Ishikawa (cell line): ENCODE results near the gene ZNF862.

ENCODE experiments used
- CEBPB ChIP-seq: IDR thresholded peaks from 2 replicates; pipeline ENCODE4 v1.6.1; 2012
- CREB1 ChIP-seq: IDR thresholded peaks from 2 replicates; pipeline ENCODE4 v1.6.1; 2012; ENCODE audit warnings: low read depth
- EGR1 ChIP-seq: IDR thresholded peaks from 2 replicates; pipeline ENCODE4 v1.6.1; 2012
- EP300 ChIP-seq: IDR thresholded peaks from 2 replicates; pipeline ENCODE4 v1.6.1; 2012; ENCODE audit warnings: borderline replicate concordance
- FOXM1 ChIP-seq: IDR thresholded peaks from 2 replicates; pipeline ENCODE4 v1.6.1; 2012; ENCODE audit warnings: low read depth, borderline replicate concordance
- NFIC ChIP-seq: IDR thresholded peaks from 2 replicates; pipeline ENCODE4 v1.6.1; 2012
- RAD21 ChIP-seq: IDR thresholded peaks from 2 replicates; pipeline ENCODE4 v1.6.1; 2012; ENCODE audit warnings: low read depth
- TAF1 ChIP-seq: IDR thresholded peaks from 2 replicates; pipeline ENCODE4 v1.6.1; 2012; ENCODE audit warnings: low read depth, mild to moderate bottlenecking
- TCF12 ChIP-seq: IDR thresholded peaks from 2 replicates; pipeline ENCODE4 v1.6.1; 2012; ENCODE audit warnings: low read depth
- TEAD4 ChIP-seq: IDR thresholded peaks from 2 replicates; pipeline ENCODE4 v1.6.1; 2012
- YY1 ChIP-seq: IDR thresholded peaks from 2 replicates; pipeline ENCODE4 v1.6.1; 2012; ENCODE audit warnings: low read depth
- ZBTB7A ChIP-seq: IDR thresholded peaks from 2 replicates; pipeline ENCODE4 v1.6.1; 2012; ENCODE audit warnings: low read depth
- TF ChIP-seq, protein P1 (sequence below): IDR thresholded peaks from 2 replicates; pipeline ENCODE4 v1.6.1; 2012; ENCODE audit warnings: low read depth, mild to moderate bottlenecking
- TF ChIP-seq, protein P2 (sequence below): IDR thresholded peaks from 2 replicates; pipeline ENCODE4 v1.6.1; 2012
- TF ChIP-seq, protein P3 (sequence below): IDR thresholded peaks from 2 replicates; pipeline ENCODE4 v1.6.1; 2012

The ZNF862 gene

DNA sequence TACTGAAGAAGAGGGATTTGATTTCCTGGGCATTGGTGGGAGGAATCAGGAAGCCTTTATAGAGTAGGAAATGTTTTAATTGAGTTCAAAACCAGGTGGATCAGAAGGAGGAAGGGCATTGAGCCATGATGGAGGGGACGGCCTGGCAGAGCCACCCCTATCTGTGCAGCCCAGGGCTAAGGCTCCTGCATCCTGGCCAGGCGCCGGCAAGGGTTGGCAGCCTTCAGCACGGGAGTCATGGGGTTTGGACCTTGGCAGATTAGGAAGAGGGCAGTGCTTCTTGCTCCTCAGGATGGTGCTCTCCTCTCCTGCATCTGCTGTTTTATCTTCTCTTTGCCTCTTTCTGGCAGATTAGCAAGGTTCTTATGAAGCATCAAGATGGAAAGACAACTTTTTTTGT, 12.5 kb downstream of the ZNF862 start:
- TF ChIP-seq TEAD4 (no peak), EP300 (no peak), ZBTB7A (no peak), YY1 (no peak), EGR1 (no peak), TAF1 (no peak), FOXM1 (no peak), CEBPB (no peak), CREB1 (no peak), RAD21 (no peak), TCF12 (no peak), NFIC (no peak)
- TF ChIP-seq, protein P1, sequence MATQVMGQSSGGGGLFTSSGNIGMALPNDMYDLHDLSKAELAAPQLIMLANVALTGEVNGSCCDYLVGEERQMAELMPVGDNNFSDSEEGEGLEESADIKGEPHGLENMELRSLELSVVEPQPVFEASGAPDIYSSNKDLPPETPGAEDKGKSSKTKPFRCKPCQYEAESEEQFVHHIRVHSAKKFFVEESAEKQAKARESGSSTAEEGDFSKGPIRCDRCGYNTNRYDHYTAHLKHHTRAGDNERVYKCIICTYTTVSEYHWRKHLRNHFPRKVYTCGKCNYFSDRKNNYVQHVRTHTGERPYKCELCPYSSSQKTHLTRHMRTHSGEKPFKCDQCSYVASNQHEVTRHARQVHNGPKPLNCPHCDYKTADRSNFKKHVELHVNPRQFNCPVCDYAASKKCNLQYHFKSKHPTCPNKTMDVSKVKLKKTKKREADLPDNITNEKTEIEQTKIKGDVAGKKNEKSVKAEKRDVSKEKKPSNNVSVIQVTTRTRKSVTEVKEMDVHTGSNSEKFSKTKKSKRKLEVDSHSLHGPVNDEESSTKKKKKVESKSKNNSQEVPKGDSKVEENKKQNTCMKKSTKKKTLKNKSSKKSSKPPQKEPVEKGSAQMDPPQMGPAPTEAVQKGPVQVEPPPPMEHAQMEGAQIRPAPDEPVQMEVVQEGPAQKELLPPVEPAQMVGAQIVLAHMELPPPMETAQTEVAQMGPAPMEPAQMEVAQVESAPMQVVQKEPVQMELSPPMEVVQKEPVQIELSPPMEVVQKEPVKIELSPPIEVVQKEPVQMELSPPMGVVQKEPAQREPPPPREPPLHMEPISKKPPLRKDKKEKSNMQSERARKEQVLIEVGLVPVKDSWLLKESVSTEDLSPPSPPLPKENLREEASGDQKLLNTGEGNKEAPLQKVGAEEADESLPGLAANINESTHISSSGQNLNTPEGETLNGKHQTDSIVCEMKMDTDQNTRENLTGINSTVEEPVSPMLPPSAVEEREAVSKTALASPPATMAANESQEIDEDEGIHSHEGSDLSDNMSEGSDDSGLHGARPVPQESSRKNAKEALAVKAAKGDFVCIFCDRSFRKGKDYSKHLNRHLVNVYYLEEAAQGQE: no peak
- TF ChIP-seq, protein P2, sequence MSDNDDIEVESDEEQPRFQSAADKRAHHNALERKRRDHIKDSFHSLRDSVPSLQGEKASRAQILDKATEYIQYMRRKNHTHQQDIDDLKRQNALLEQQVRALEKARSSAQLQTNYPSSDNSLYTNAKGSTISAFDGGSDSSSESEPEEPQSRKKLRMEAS: no peak
- TF ChIP-seq, protein P3, sequence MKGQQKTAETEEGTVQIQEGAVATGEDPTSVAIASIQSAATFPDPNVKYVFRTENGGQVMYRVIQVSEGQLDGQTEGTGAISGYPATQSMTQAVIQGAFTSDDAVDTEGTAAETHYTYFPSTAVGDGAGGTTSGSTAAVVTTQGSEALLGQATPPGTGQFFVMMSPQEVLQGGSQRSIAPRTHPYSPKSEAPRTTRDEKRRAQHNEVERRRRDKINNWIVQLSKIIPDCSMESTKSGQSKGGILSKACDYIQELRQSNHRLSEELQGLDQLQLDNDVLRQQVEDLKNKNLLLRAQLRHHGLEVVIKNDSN: no peak

DNA sequence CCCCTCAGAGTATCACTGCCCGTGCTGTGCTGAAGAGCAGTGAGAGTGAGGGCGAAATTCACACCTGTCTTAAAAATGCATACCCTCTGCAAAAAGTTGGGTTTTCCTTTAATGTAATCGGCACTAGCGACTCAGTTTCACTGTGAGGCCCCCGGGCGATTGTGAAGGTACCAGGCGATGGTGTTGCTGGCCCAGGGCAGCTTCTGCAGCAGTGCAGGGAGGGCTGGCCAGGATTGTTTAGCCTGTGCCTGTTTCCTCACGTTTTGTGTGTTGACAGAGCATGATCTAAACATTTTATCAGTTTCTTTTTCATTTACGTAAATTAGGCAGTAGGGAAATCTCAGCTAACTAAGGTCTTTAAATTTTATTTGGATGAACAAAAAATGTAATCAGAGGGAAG, 13.3 kb downstream of the ZNF862 start:
- TF ChIP-seq FOXM1 (no peak), TCF12 (no peak), TEAD4 (no peak), EGR1 (no peak), EP300 (no peak), NFIC (no peak), YY1 (no peak), CEBPB (no peak), RAD21 (no peak), ZBTB7A (no peak), TAF1 (no peak)
- TF ChIP-seq, protein P2: no peak
- TF ChIP-seq, protein P1: no peak
- TF ChIP-seq, protein P3: no peak

DNA sequence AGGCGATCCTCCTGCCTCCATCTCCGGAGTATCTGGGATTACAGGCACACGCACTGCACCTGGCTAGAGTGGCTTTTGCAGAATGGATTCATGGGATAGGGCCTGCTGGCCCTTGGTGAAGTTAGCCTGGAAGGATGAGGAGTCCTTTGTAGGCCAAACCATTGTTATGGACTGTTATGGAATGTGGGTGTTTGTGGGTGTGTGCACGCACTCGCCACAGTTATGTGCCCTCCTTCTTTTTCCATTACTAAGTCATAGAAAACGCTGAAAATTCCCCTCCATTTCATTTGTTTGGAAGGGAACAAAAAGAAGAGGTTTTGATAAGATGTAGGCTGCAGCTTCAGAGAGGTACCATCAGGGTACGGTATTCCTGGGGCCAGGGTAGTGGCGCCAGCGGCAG, 15.0 kb downstream of the ZNF862 start:
- no peak for TF ChIP-seq TCF12
- peak; percentile 50; the same call in 1 of the 2 replicates for TF ChIP-seq EP300
- peak; percentile 62; the same call in 1 of the 2 replicates for TF ChIP-seq TEAD4

- TF ChIP-seq, protein P1: no peak
- TF ChIP-seq EP300 (no peak; the same call in 1 of the 2 replicates), ZBTB7A (no peak), TCF12 (peak; percentile 52; the same call in 1 of the 2 replicates), FOXM1 (no peak), CREB1 (no peak), TAF1 (no peak), YY1 (no peak), TEAD4 (0 out of 2 replicates have a peak, but pooled peaks have one; percentile 30), CEBPB (no peak), RAD21 (no peak; the same call in 1 of the 2 replicates), EGR1 (no peak), NFIC (peak; percentile 83)
- TF ChIP-seq, protein P3: peak; percentile 97
- TF ChIP-seq, protein P2: peak; percentile 65; the same call in 1 of the 2 replicates
Measured at GRCh38 chr7:149854611-149855360, 16.6 kb downstream of the ZNF862 start.
